MM.1S (cell line): ENCODE results near the gene SMIM14.
A peak's percentile ranks its signal among the peaks of the same experiment; 100 is the strongest.

Experiments used
- CTCF ChIP-seq: fragments of 300-600 bp; sonication (generic); IDR thresholded peaks from 2 replicates; pipeline ENCODE4 v1.5.1; 2016; ENCODE audit warnings: antibody characterized with exemption, low read length, mixed read lengths
- EZH2 ChIP-seq: fragments of 300-600 bp; sonication (generic); optimal IDR thresholded peaks from 2 replicates; pipeline ENCODE3; 2017; ENCODE audit warnings: low read depth, mild to moderate bottlenecking, antibody characterized with exemption, low read length, mixed read lengths
- EZH2phosphoT487 ChIP-seq: fragments of 300-600 bp; sonication (generic); IDR thresholded peaks from 2 replicates; pipeline ENCODE4 v1.6.1; 2018; ENCODE audit warnings: antibody characterized with exemption, low read length

- TF ChIP-seq CTCF: peak; percentile 20; the same call in 1 of the 2 replicates
- no peak for TF ChIP-seq EZH2
- TF ChIP-seq EZH2phosphoT487: no peak
Measured at GRCh38 chr4:39591290-39591689, 47.4 kb downstream of the SMIM14 start.
